HG03432 (cell line): ENCODE data around the gene NPAS2.

Source experiments
- ATAC-seq: cut with Tn5 transposase; IDR thresholded peaks from one replicate; pipeline ENCODE4 v1.9.1; 2021; ENCODE audit warnings: mild to moderate bottlenecking, moderate library complexity; ENCODE audit not compliant: unreplicated experiment

Gene NPAS2

GRCh38 chr2:100820523-100821254 lies 750 bp downstream of the NPAS2 start:
- no peak for ATAC-seq

- ATAC-seq, result no peak
Measured at GRCh38 chr2:100821255-100821910, 1.4 kb downstream of the NPAS2 start.

- ATAC-seq, result no peak
Measured at GRCh38 chr2:100821911-100822265, 1.9 kb downstream of the NPAS2 start.

GRCh38 chr2:100822587-100823248 lies 2.8 kb downstream of the NPAS2 start:
- ATAC-seq, result no peak

GRCh38 chr2:100823665-100824438 lies 3.9 kb downstream of the NPAS2 start:
- ATAC-seq, result no peak

- no peak for ATAC-seq
Measured at GRCh38 chr2:100824842-100825241, 4.9 kb downstream of the NPAS2 start.

- no peak for ATAC-seq
Measured at GRCh38 chr2:100826494-100826893, 6.6 kb downstream of the NPAS2 start.

GRCh38 chr2:100831158-100831750 lies 11.3 kb downstream of the NPAS2 start:
- ATAC-seq, result no peak

- no peak for ATAC-seq
Measured at GRCh38 chr2:100831831-100832230, 11.9 kb downstream of the NPAS2 start.

GRCh38 chr2:100832885-100833284 lies 12.9 kb downstream of the NPAS2 start:
- no peak for ATAC-seq

- ATAC-seq, result no peak
Measured at GRCh38 chr2:100833331-100833730, 13.4 kb downstream of the NPAS2 start.

- ATAC-seq, result no peak
Measured at GRCh38 chr2:100834221-100834620, 14.3 kb downstream of the NPAS2 start.

GRCh38 chr2:100835006-100835659 lies 15.2 kb downstream of the NPAS2 start:
- no peak for ATAC-seq

GRCh38 chr2:100840519-100840918 lies 20.6 kb downstream of the NPAS2 start:
- ATAC-seq, result no peak

GRCh38 chr2:100842241-100842922 lies 22.4 kb downstream of the NPAS2 start:
- ATAC-seq, result no peak

GRCh38 chr2:100844514-100844913 lies 24.6 kb downstream of the NPAS2 start:
- ATAC-seq, result no peak

- no peak for ATAC-seq
Measured at GRCh38 chr2:100845141-100845991, 25.4 kb downstream of the NPAS2 start.

- ATAC-seq, result no peak
Measured at GRCh38 chr2:100846716-100847115, 26.8 kb downstream of the NPAS2 start.

- no peak for ATAC-seq
Measured at GRCh38 chr2:100852447-100852846, 32.5 kb downstream of the NPAS2 start.
